Astrocyte of the cerebellum (primary cell): ENCODE data around the gene PLEKHJ1.

Experiments used
- DNase-seq: peaks from one replicate; pipeline ENCODE4 v3.0.0-alpha.2; 2011; ENCODE audit warnings: low read depth
- H3K4me3 ChIP-seq: 2 replicates; pipeline ENCODE4 v1.5.1; 2011; ENCODE audit warnings: mild to moderate bottlenecking, low read depth, low read length, moderate library complexity
- in situ Hi-C: cut with HindIII; loops from 2 replicates; pipeline ENCODE4 v1.10.0; 2017; ENCODE audit warnings: low sequenced_read_pairs
- TF ChIP-seq, protein P1 (sequence below): IDR thresholded peaks from 2 replicates; pipeline ENCODE4 v1.5.1; 2012; ENCODE audit warnings: low read length, low read depth, moderate library complexity, mild to moderate bottlenecking; ENCODE audit errors: missing control alignments

The PLEKHJ1 gene

DNA sequence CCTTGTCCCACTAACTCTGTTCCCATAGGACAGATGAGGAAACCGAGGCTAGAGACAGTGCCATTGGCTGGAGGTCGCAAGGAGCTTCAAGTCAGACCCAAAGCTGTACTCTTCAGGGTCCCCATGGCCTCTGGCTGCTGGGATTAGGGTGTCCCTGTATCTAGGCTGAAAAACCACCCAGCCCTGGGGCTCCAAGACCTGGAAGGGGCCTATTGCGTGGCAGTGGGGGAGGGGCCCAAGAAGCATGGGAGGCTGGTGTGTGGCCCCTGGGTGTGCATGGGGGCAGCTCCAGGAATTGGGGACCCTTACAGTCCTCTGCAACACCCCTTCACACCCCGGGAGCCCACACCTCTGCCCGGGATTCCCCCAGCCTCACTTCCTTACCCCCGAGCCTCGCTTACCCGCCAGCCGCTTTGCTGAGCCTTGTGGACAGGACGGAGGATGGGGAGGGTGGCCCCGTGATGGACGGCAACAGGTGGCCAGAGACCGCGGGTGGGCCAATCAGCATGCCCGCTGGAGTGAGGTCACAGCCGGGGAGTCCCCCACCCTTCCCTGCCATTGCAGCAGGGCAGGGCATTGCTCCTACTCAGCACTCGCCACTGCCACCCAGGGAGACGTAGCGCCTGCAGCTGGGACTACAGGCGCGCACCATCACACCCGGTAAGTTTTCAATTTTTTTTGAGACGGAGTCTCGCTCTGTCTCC is 20.0 kb upstream of the PLEKHJ1 start, which contains the start of gene JSRP1:
Gene JSRP1, minus strand, starts transcription at position 436 of the 704 bp plus-strand sequence. CDS start 1,103 bp downstream, outside the sequence.
- TF ChIP-seq, protein P1, sequence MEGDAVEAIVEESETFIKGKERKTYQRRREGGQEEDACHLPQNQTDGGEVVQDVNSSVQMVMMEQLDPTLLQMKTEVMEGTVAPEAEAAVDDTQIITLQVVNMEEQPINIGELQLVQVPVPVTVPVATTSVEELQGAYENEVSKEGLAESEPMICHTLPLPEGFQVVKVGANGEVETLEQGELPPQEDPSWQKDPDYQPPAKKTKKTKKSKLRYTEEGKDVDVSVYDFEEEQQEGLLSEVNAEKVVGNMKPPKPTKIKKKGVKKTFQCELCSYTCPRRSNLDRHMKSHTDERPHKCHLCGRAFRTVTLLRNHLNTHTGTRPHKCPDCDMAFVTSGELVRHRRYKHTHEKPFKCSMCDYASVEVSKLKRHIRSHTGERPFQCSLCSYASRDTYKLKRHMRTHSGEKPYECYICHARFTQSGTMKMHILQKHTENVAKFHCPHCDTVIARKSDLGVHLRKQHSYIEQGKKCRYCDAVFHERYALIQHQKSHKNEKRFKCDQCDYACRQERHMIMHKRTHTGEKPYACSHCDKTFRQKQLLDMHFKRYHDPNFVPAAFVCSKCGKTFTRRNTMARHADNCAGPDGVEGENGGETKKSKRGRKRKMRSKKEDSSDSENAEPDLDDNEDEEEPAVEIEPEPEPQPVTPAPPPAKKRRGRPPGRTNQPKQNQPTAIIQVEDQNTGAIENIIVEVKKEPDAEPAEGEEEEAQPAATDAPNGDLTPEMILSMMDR: no peak
- no peak for DNase-seq
- in situ Hi-C loops: no loop called here
- no peak within 1 kb of the TSS for H3K4me3 ChIP-seq

DNA sequence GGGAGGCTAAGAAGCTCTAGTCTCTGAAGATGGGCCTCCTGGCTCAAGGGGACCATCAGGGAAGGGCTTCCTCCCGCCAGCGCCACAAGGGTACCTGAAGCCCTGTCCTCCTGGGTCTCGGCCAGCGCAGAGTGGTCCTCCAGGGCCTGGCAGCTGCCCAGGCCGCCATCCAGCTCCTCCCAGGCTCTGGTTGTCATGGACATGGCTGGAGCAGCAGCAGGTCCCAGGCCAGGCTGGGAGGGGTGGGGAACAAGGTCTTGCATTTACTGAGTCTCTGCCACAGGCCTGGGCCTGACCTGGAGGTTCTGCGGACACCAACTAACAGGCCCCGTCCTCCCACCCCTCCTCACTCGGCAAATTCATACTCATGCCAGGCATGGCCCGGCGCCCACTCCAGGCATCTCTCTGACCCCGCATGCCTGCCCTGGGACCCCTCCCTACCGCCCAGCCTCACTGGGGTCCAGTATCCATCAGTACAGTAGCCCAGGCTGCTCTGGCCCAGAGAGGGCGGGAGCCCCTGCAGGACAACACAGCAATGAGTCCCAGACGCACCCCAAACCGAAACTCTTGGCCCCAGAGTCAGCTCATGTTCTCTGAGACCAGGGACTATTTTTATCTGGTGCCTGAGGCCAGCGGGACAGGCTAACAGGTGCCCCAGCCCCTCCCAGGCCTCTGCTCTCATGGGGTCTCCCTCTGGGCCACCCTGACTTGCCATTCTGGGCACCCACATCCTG is 19.1 kb upstream of the PLEKHJ1 start:
- TF ChIP-seq, protein P1: no peak
- no peak for DNase-seq
- no peak overlapping the region for H3K4me3 ChIP-seq
- in situ Hi-C loops: no loop called here

DNA sequence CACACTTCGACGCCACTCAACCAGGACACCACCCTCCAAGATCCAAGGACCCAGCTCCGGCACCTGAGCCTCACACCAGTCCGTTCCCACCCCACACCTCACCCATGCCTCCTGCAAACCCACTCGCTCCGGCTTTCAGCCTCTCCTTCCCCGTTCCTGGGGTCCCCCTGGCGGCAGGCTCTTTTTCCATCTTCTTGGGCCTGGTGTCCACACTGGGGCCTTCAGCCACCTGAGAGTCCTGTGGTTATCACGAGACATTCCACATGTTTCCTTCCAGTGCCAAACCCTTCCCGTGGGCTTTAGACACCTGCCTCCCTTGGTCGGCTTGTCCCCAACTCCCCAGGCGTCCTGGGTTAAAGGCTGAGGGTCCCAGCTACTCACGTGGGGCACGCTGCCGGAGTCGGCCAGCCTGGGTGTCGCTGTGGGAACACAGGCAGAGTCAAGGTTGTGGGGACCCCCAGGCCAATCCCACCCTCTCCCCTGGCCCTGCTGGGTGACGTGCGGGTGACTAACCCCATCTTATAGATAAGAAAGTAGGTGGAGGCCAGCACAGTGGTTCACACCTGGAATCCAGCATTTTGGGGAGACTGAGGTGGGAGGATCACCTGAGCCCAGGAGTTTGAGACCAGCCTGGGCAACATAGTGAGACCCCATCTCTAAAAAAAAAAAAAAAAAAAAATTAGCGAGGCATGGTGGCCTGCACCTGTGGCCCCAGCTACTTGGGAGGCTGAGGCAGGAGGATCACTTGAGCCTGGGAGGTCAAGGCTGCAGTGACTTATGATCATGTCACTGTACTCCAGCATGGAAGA is 18.1 kb upstream of the PLEKHJ1 start:
- TF ChIP-seq, protein P1: peak; percentile 78
- DNase-seq: no peak
- in situ Hi-C loops: no loop called here
- H3K4me3 ChIP-seq: no peak overlapping the region

DNA sequence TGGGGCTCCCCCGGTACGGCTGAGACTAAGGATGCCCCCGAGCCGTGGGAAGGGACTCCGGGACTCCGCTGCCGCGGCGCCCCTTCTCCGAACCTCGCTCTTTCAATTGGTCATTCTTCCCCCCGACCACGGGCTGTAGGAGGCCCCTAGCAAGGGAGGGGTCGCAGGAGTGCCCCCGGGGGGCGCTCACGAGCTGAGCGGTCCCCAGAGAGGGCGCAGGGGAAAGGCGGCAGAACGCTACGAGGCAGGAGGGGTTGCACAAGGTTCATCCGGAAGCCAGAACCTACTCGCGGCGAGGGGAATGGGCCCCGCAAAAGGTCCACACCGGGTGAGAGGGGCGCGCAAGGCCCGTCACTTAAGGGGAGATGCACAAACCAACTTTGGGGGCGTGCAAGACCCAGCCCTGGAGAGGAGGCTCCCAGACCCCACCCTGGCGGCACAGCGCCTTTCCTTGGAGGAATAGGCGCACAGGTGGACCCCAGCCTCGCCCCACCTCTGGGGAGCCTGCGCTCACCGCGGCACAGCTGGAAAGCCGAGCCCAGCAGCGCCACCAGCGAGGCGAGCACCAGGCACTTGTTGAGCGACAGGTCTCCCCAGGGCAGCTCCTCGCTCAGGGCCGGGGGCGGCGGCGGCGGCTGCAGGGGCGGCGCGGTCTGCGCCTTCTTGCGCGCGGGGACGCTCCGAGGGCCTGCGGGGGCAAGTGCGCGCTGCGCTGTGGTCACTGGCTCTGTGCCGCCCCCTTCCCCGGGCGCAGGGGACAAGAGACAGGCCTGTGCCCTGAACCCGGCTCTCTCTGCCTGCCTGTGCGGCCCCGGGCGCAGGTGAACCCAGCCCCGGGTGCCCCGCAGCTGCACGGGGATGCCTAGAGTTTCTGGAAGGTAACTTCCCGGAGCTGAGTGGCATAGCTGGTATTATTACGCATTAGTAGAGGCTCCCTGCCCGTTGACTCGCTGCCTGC is 17.3 kb upstream of the PLEKHJ1 start:
- DNase-seq: no peak
- no peak overlapping the region for H3K4me3 ChIP-seq
- TF ChIP-seq, protein P1: no peak
- in situ Hi-C loops: no loop called here

DNA sequence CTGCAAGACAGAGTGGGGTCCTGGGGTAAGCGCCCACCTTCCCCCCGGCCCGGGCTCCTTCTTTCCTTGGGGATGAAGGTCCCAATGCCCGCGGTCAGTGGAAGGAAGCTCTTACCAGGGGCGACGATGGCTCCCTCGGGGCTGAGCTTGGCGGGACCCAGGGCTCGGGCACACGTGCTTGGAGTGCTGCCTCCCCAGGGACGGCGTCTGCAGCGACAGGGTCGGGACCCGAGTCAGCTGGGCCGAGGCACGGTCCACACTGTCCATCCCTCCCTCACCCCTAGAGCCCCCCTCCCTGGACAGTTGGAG is 16.6 kb upstream of the PLEKHJ1 start:
- no peak overlapping the region for H3K4me3 ChIP-seq
- in situ Hi-C loops: no loop called here
- no peak for DNase-seq
- TF ChIP-seq, protein P1: no peak
